ENCODE data around the gene TMED1. TPM values are rescaled to one million over a fixed set of nuclear protein-coding genes. Genes with fewer than 3 reads are reported as not detected.
"Not testable (repeated sequence)": the region's sequence is repeated elsewhere in the genome, so short reads cannot be mapped to it uniquely, and the experiment has no call there.

Gene TMED1
- total and polyA plus RNA-seq, 4 donors, result 25.8 to 49.8 (median 33.9) TPM

GRCh38 chr19:10882108-10882457 is 46.1 kb upstream of the TMED1 start:
- DNase-seq, result no peak
- no peak for ATAC-seq (ENCODE audit: insufficient read depth, low FRiP score)
- Histone ChIP-seq H3K36me3 (ENCODE audit: control insufficient read depth in 4 of 4, insufficient read depth in 4 of 4, low read length in 4 of 4) (no peaks in the 10 kb centered on the region), H3K9me3 (ENCODE audit: control insufficient read depth in 4 of 4, insufficient read depth in 3 of 4, low read length in 3 of 4) (no peaks in the 10 kb centered on the region), H3K9ac (ENCODE audit: insufficient read depth in 1 of 2, low read length in 2 of 2) (no peak overlapping the region), H3K4me3 (no peak overlapping the region), H3K4me1 (ENCODE audit: control insufficient read depth in 5 of 5, insufficient read depth in 5 of 5, low read length in 5 of 5) (peaks cover 0 to 8% (median 4%) of the 10 kb centered on the region in 5 donors), H3K27me3 (ENCODE audit: control insufficient read depth in 3 of 3, insufficient read depth in 3 of 3, low read length in 2 of 3) (no peaks in the 10 kb centered on the region), H3K27ac (ENCODE audit: low read depth in 1 of 2, low read length in 1 of 2) (no peak overlapping the region)
- no peak for TF ChIP-seq CTCF (IDR thresholded peaks at IDR 0.05; ENCODE audit: control extremely low read depth, extremely low read depth)
- WGBS, 2 donors, result 90% methylated on average over 9 of the region's 9 CpGs

GRCh38 chr19:10881403-10882107 is 45.5 kb upstream of the TMED1 start:
- WGBS, 2 donors, result 83 to 93% methylated on average over 14 of the region's 14 CpGs
- H3K36me3 ChIP-seq (ENCODE audit: control insufficient read depth in 4 of 4, insufficient read depth in 4 of 4, low read length in 4 of 4), result no peaks in the 10 kb centered on the region
- no peaks in the 10 kb centered on the region for H3K9me3 ChIP-seq (ENCODE audit: control insufficient read depth in 4 of 4, insufficient read depth in 3 of 4, low read length in 3 of 4)
- no peak for TF ChIP-seq CTCF (IDR thresholded peaks at IDR 0.05; ENCODE audit: control extremely low read depth, extremely low read depth)
- H3K4me3 ChIP-seq, result no peak overlapping the region
- H3K9ac ChIP-seq (ENCODE audit: insufficient read depth in 1 of 2, low read length in 2 of 2), result no peak overlapping the region
- H3K27ac ChIP-seq (ENCODE audit: low read depth in 1 of 2, low read length in 1 of 2), result no peak overlapping the region
- ATAC-seq (ENCODE audit: insufficient read depth, low FRiP score), result no peak
- DNase-seq, result no peak
- peaks cover 0 to 9% (median 4%) of the 10 kb centered on the region in 5 donors for H3K4me1 ChIP-seq (ENCODE audit: control insufficient read depth in 5 of 5, insufficient read depth in 5 of 5, low read length in 5 of 5)
- no peaks in the 10 kb centered on the region for H3K27me3 ChIP-seq (ENCODE audit: control insufficient read depth in 3 of 3, insufficient read depth in 3 of 3, low read length in 2 of 3)

GRCh38 chr19:10878253-10878652 is 42.2 kb upstream of the TMED1 start:
- Histone ChIP-seq H3K4me1 (ENCODE audit: control insufficient read depth in 5 of 5, insufficient read depth in 5 of 5, low read length in 5 of 5) (peaks cover 0 to 10% (median 8%) of the 10 kb centered on the region in 5 donors), H3K9me3 (ENCODE audit: control insufficient read depth in 4 of 4, insufficient read depth in 3 of 4, low read length in 3 of 4) (no peaks in the 10 kb centered on the region), H3K36me3 (ENCODE audit: control insufficient read depth in 4 of 4, insufficient read depth in 4 of 4, low read length in 4 of 4) (no peaks in the 10 kb centered on the region), H3K9ac (ENCODE audit: insufficient read depth in 1 of 2, low read length in 2 of 2) (no peak overlapping the region), H3K27ac (ENCODE audit: low read depth in 1 of 2, low read length in 1 of 2) (no peak overlapping the region), H3K27me3 (ENCODE audit: control insufficient read depth in 3 of 3, insufficient read depth in 3 of 3, low read length in 2 of 3) (no peaks in the 10 kb centered on the region), H3K4me3 (no peak overlapping the region)
- ATAC-seq (ENCODE audit: insufficient read depth, low FRiP score) (no peak), DNase-seq (no peak)
- WGBS, 2 donors, result 86 to 91% methylated on average over 3 of the region's 3 CpGs
- TF ChIP-seq CTCF (IDR thresholded peaks at IDR 0.05; ENCODE audit: control extremely low read depth, extremely low read depth), result no peak

GRCh38 chr19:10877608-10878007 is 41.6 kb upstream of the TMED1 start:
- not testable (repeated sequence) for H3K27me3 ChIP-seq (ENCODE audit: control insufficient read depth in 3 of 3, insufficient read depth in 3 of 3, low read length in 2 of 3); DNase-seq; H3K27ac ChIP-seq (ENCODE audit: low read depth in 1 of 2, low read length in 1 of 2); H3K9me3 ChIP-seq (ENCODE audit: control insufficient read depth in 4 of 4, insufficient read depth in 3 of 4, low read length in 3 of 4); H3K4me3 ChIP-seq; ATAC-seq (ENCODE audit: insufficient read depth, low FRiP score); H3K9ac ChIP-seq (ENCODE audit: insufficient read depth in 1 of 2, low read length in 2 of 2); H3K36me3 ChIP-seq (ENCODE audit: control insufficient read depth in 4 of 4, insufficient read depth in 4 of 4, low read length in 4 of 4)
- WGBS, 2 donors, result 96 to 97% methylated on average over 9 of the region's 9 CpGs
- H3K4me1 ChIP-seq (ENCODE audit: control insufficient read depth in 5 of 5, insufficient read depth in 5 of 5, low read length in 5 of 5), result peaks cover 0 to 11% (median 9%) of the 10 kb centered on the region in 5 donors

Measured in lung (tissue), 12 donors.